ENCODE measurements around the gene TLE3. TPM values are rescaled to one million over a fixed set of nuclear protein-coding genes. Genes with fewer than 3 reads are reported as not detected.
"Not testable (repeated sequence)": the region's sequence is repeated elsewhere in the genome, so short reads cannot be mapped to it uniquely, and the experiment has no call there.

The TLE3 gene
- total and polyA plus RNA-seq, 7 experiments from 2014 or later: 15.2 to 183 (median 117) TPM

DNA sequence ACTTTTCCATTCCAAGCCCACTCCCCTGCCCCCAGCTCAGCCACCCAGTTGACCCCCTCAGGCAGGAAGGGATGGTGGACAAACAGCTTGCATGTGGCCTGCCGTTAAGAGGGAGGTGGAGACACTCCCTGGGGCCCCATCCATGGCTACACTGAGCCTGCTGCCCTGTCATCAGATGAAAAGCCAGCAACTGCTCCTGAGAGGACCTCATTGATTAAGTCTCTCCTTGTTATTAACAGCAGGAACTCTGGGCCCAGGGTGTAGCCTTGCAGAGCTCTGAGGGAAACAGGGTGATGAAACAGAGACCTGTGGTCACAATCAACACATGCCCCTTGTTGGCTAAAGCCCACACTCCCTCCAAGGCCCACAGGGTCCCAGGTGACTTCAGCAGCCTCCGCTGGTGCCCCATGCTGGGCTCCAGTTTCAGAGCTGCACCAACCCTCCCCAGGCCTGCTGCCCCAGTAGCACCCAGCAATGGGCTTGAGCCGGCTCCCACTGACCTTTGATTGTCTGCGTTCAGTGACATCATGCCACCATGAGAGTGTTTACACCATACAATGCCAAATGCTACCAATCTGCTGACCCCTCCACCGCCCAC is 22.3 kb upstream of the TLE3 start:
- DNase-seq (no peak), ATAC-seq (no peak)
- peaks cover 0 to 2% (median 0%) of the 10 kb centered on the region in 11 donors for H3K9me3 Mint-ChIP-seq
- H3K27me3 ChIP-seq (ENCODE audit: control insufficient read depth in 2 of 2, insufficient read depth in 2 of 2, low read length in 2 of 2): no peaks in the 10 kb centered on the region
- no peaks in the 10 kb centered on the region for H3K36me3 Mint-ChIP-seq
- no peaks in the 10 kb centered on the region for H3K9me3 ChIP-seq (ENCODE audit: control insufficient read depth in 2 of 3, low read length in 3 of 3)
- H3K27ac ChIP-seq (ENCODE audit: low read depth, low read length): no peak overlapping the region
- peaks cover 0 to 3% (median 0%) of the 10 kb centered on the region in 7 donors for H3K4me1 Mint-ChIP-seq
- H3K4me3 ChIP-seq (ENCODE audit: low read length): no peak overlapping the region
- peaks cover 0 to 43% (median 0%) of the 10 kb centered on the region in 5 donors for H3K27me3 Mint-ChIP-seq
- POLR2A ChIA-PET: no interaction called here
- H3K36me3 ChIP-seq (ENCODE audit: control insufficient read depth in 2 of 3, insufficient read depth in 3 of 3, low read length in 3 of 3): no peaks in the 10 kb centered on the region
- no peak overlapping the region for H3K4me3 Mint-ChIP-seq
- no peak overlapping the region for H3K27ac Mint-ChIP-seq
- CTCF ChIA-PET: no interaction called here
- H3K4me1 ChIP-seq (ENCODE audit: control insufficient read depth in 2 of 2, insufficient read depth in 2 of 2, low read length in 2 of 2): no peaks in the 10 kb centered on the region
- intact Hi-C loops (cut with micrococcal nuclease): no loop called here

DNA sequence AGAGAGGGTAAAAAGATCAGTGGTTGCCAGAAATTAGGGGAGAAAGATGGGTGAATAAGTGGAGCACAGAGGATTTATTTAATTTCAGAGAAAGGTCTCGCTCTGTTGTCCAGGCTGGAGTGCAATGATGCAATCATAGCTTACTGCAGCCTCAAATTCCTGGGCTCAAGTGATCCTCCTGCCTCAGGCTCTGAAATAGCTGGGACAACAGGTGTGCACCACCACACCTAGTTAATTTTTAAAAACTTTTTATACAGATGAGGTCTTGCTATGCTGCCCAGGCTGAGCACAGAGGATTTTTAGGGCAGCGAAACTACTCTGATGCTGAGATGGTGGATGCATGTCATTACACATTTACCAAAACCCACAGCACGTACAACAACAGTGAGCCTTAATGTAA is 20.9 kb upstream of the TLE3 start:
- Mint-ChIP-seq H3K4me1 (peaks cover 0 to 8% (median 4%) of the 10 kb centered on the region in 7 donors), H3K27me3 (peaks cover 0 to 50% (median 0%) of the 10 kb centered on the region in 5 donors), H3K27ac (peak overlapping the region in 1 of 9 donors; percentile 5), H3K9me3 (peaks cover 0 to 2% (median 0%) of the 10 kb centered on the region in 11 donors), H3K36me3 (no peaks in the 10 kb centered on the region), H3K4me3 (no peak overlapping the region)
- intact Hi-C loops (cut with micrococcal nuclease): no loop called here
- ChIA-PET CTCF (interaction anchor here (0.6 kb wide), 1 partner anchor 528 kb away, joined by 4 read pairs; no protein-coding TSS in a partner anchor), POLR2A (no interaction called here)
- no peaks in the 10 kb centered on the region for H3K27me3 ChIP-seq (ENCODE audit: control insufficient read depth in 2 of 2, insufficient read depth in 2 of 2, low read length in 2 of 2)
- ATAC-seq (no peak), DNase-seq (no peak)
- H3K4me1 ChIP-seq (ENCODE audit: control insufficient read depth in 2 of 2, insufficient read depth in 2 of 2, low read length in 2 of 2): no peaks in the 10 kb centered on the region
- no peaks in the 10 kb centered on the region for H3K9me3 ChIP-seq (ENCODE audit: control insufficient read depth in 2 of 3, low read length in 3 of 3)
- H3K4me3 ChIP-seq (ENCODE audit: low read length): no peak overlapping the region
- no peak overlapping the region for H3K27ac ChIP-seq (ENCODE audit: low read depth, low read length)
- H3K36me3 ChIP-seq (ENCODE audit: control insufficient read depth in 2 of 3, insufficient read depth in 3 of 3, low read length in 3 of 3): no peaks in the 10 kb centered on the region

DNA sequence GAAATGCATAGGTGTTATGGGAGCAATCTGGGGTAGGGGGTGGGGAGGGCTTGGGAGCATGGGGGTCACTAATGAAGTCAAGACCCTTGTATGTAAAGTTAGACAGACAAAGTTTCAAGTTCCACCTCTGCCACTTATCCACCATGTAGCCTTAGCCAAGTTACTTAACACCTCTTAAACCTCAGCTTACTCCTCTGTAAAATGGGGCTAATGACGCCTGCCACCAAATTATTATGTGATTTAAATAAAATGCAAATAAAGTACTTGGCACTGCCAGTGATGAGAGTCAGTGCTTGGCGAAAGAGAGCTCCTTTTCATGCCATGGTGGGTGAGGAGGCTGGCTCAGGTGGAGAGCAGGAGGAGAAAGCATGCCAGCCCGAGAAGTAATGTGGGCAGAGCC is 18.6 kb upstream of the TLE3 start:
- no peaks in the 10 kb centered on the region for H3K27me3 ChIP-seq (ENCODE audit: control insufficient read depth in 2 of 2, insufficient read depth in 2 of 2, low read length in 2 of 2)

GRCh38 chr15:70114221-70114620 is 16.5 kb upstream of the TLE3 start:
- ChIA-PET POLR2A (no interaction called here), CTCF (no interaction called here)
- Mint-ChIP-seq H3K27me3 (peaks cover 4 to 57% (median 5%) of the 10 kb centered on the region in 5 donors), H3K4me1 (peaks cover 0 to 12% (median 4%) of the 10 kb centered on the region in 7 donors), H3K27ac (peak overlapping the region in 1 of 9 donors; percentile 5), H3K36me3 (no peaks in the 10 kb centered on the region), H3K4me3 (no peak overlapping the region), H3K9me3 (peaks cover 0 to 2% (median 0%) of the 10 kb centered on the region in 11 donors)
- Histone ChIP-seq H3K4me1 (ENCODE audit: control insufficient read depth in 2 of 2, insufficient read depth in 2 of 2, low read length in 2 of 2) (no peaks in the 10 kb centered on the region), H3K9me3 (ENCODE audit: control insufficient read depth in 2 of 3, low read length in 3 of 3) (no peaks in the 10 kb centered on the region), H3K27ac (ENCODE audit: low read depth, low read length) (no peak overlapping the region), H3K36me3 (ENCODE audit: control insufficient read depth in 2 of 3, insufficient read depth in 3 of 3, low read length in 3 of 3) (no peaks in the 10 kb centered on the region), H3K4me3 (ENCODE audit: low read length) (no peak overlapping the region), H3K27me3 (ENCODE audit: control insufficient read depth in 2 of 2, insufficient read depth in 2 of 2, low read length in 2 of 2) (no peaks in the 10 kb centered on the region)
- DNase-seq: no peak
- ATAC-seq: no peak
- intact Hi-C loops (cut with micrococcal nuclease): no loop called here

More for the DNA sequence above, 18.6 kb upstream of the TLE3 start:
- Mint-ChIP-seq H3K27me3 (peaks cover 4 to 46% (median 5%) of the 10 kb centered on the region in 5 donors), H3K4me3 (no peak overlapping the region), H3K4me1 (peaks cover 0 to 13% (median 4%) of the 10 kb centered on the region in 7 donors), H3K9me3 (peaks cover 0 to 2% (median 0%) of the 10 kb centered on the region in 11 donors), H3K36me3 (no peaks in the 10 kb centered on the region), H3K27ac (no peak overlapping the region)
- Histone ChIP-seq H3K36me3 (ENCODE audit: control insufficient read depth in 2 of 3, insufficient read depth in 3 of 3, low read length in 3 of 3) (no peaks in the 10 kb centered on the region), H3K9me3 (ENCODE audit: control insufficient read depth in 2 of 3, low read length in 3 of 3) (no peaks in the 10 kb centered on the region), H3K4me3 (ENCODE audit: low read length) (no peak overlapping the region), H3K4me1 (ENCODE audit: control insufficient read depth in 2 of 2, insufficient read depth in 2 of 2, low read length in 2 of 2) (no peaks in the 10 kb centered on the region), H3K27ac (ENCODE audit: low read depth, low read length) (no peak overlapping the region)
- ChIA-PET CTCF (no interaction called here), POLR2A (no interaction called here)
- ATAC-seq (no peak), DNase-seq (no peak)
- intact Hi-C loops (cut with micrococcal nuclease): no loop called here

DNA sequence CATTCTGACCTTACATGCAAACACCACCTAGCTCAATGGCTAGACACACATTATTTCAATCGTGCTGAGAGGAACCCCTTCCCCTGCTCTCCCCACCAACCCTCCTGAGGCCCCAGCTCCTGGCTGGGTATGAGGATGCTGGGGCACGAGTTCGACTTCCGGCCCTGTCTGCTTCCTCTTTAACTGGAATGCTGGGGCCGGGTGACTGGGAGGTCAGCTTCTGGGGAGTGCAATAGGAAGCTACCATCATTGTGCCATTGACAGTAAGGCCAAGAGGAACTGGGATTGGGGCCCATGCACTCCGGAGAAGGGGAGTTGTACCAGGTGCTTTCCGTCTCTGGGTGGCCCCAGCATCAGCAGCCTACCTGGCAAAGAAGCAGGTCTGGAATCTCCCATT is 15.6 kb upstream of the TLE3 start:
- POLR2A ChIA-PET: no interaction called here
- intact Hi-C loops (cut with micrococcal nuclease): no loop called here
- Histone ChIP-seq H3K4me1 (ENCODE audit: control insufficient read depth in 2 of 2, insufficient read depth in 2 of 2, low read length in 2 of 2) (no peaks in the 10 kb centered on the region), H3K4me3 (ENCODE audit: low read length) (no peak overlapping the region), H3K27me3 (ENCODE audit: control insufficient read depth in 2 of 2, insufficient read depth in 2 of 2, low read length in 2 of 2) (no peaks in the 10 kb centered on the region), H3K36me3 (ENCODE audit: control insufficient read depth in 2 of 3, insufficient read depth in 3 of 3, low read length in 3 of 3) (no peaks in the 10 kb centered on the region), H3K9me3 (ENCODE audit: control insufficient read depth in 2 of 3, low read length in 3 of 3) (no peaks in the 10 kb centered on the region), H3K27ac (ENCODE audit: low read depth, low read length) (no peak overlapping the region)
- Mint-ChIP-seq H3K27ac (no peak overlapping the region), H3K27me3 (peaks cover 4 to 61% (median 5%) of the 10 kb centered on the region in 5 donors), H3K4me1 (peaks cover 0 to 12% (median 4%) of the 10 kb centered on the region in 7 donors), H3K4me3 (no peak overlapping the region), H3K9me3 (peaks cover 0 to 2% (median 0%) of the 10 kb centered on the region in 11 donors), H3K36me3 (no peaks in the 10 kb centered on the region)
- ATAC-seq (peak; percentile 83), DNase-seq (no peak)
- CTCF ChIA-PET: no interaction called here

GRCh38 chr15:70112572-70113303 is 15.0 kb upstream of the TLE3 start:
- Mint-ChIP-seq H3K27me3 (peaks cover 4 to 60% (median 5%) of the 10 kb centered on the region in 5 donors), H3K4me1 (peaks cover 0 to 12% (median 4%) of the 10 kb centered on the region in 7 donors)
- intact Hi-C loops (cut with micrococcal nuclease); H3K27ac ChIP-seq (ENCODE audit: low read depth, low read length); H3K4me1 ChIP-seq (ENCODE audit: control insufficient read depth in 2 of 2, insufficient read depth in 2 of 2, low read length in 2 of 2); H3K36me3 Mint-ChIP-seq; CTCF ChIA-PET; DNase-seq; H3K27ac Mint-ChIP-seq; H3K9me3 Mint-ChIP-seq; H3K27me3 ChIP-seq (ENCODE audit: control insufficient read depth in 2 of 2, insufficient read depth in 2 of 2, low read length in 2 of 2); H3K4me3 Mint-ChIP-seq; H3K9me3 ChIP-seq (ENCODE audit: control insufficient read depth in 2 of 3, low read length in 3 of 3); POLR2A ChIA-PET; H3K4me3 ChIP-seq (ENCODE audit: low read length); H3K36me3 ChIP-seq (ENCODE audit: control insufficient read depth in 2 of 3, insufficient read depth in 3 of 3, low read length in 3 of 3); ATAC-seq: not testable (repeated sequence)

GRCh38 chr15:70112074-70112395 is 14.3 kb upstream of the TLE3 start:
- Mint-ChIP-seq H3K4me3 (no peak overlapping the region), H3K9me3 (peaks cover 0 to 2% (median 0%) of the 10 kb centered on the region in 11 donors), H3K27me3 (peaks cover 4 to 59% (median 5%) of the 10 kb centered on the region in 5 donors), H3K27ac (no peak overlapping the region), H3K4me1 (peaks cover 0 to 12% (median 4%) of the 10 kb centered on the region in 7 donors), H3K36me3 (no peaks in the 10 kb centered on the region)
- Histone ChIP-seq H3K9me3 (ENCODE audit: control insufficient read depth in 2 of 3, low read length in 3 of 3) (no peaks in the 10 kb centered on the region), H3K4me3 (ENCODE audit: low read length) (no peak overlapping the region), H3K4me1 (ENCODE audit: control insufficient read depth in 2 of 2, insufficient read depth in 2 of 2, low read length in 2 of 2) (no peaks in the 10 kb centered on the region), H3K27ac (ENCODE audit: low read depth, low read length) (no peak overlapping the region), H3K36me3 (ENCODE audit: control insufficient read depth in 2 of 3, insufficient read depth in 3 of 3, low read length in 3 of 3) (no peaks in the 10 kb centered on the region), H3K27me3 (ENCODE audit: control insufficient read depth in 2 of 2, insufficient read depth in 2 of 2, low read length in 2 of 2) (no peaks in the 10 kb centered on the region)
- POLR2A ChIA-PET: no interaction called here
- CTCF ChIA-PET: no interaction called here
- ATAC-seq (no peak), DNase-seq (no peak)
- intact Hi-C loops (cut with micrococcal nuclease): no loop called here

Measured in naive thymus-derived CD4-positive, alpha-beta T cell (primary cell).